GM21447 (cell line): ENCODE data around the gene CCDC30.

Experiments used
- ATAC-seq: cut with Tn5 transposase; IDR thresholded peaks from one replicate; pipeline ENCODE4 v1.9.1; 2021; ENCODE audit not compliant: unreplicated experiment

The CCDC30 gene

GRCh38 chr1:42690477-42691156 lies 227.5 kb downstream of the CCDC30 start:
- no peak for ATAC-seq

GRCh38 chr1:42691157-42691498 lies 228.0 kb downstream of the CCDC30 start:
- ATAC-seq = no peak

GRCh38 chr1:42692461-42692860 lies 229.4 kb downstream of the CCDC30 start:
- ATAC-seq = no peak

- ATAC-seq = no peak
Measured at GRCh38 chr1:42692911-42693310, 229.8 kb downstream of the CCDC30 start.

GRCh38 chr1:42698081-42698813 lies 235.2 kb downstream of the CCDC30 start:
- ATAC-seq = no peak

GRCh38 chr1:42700006-42700405 lies 236.9 kb downstream of the CCDC30 start:
- no peak for ATAC-seq

GRCh38 chr1:42703888-42704464 lies 240.9 kb downstream of the CCDC30 start:
- no peak for ATAC-seq
